ENCODE results near the gene SLC25A52.

DNA sequence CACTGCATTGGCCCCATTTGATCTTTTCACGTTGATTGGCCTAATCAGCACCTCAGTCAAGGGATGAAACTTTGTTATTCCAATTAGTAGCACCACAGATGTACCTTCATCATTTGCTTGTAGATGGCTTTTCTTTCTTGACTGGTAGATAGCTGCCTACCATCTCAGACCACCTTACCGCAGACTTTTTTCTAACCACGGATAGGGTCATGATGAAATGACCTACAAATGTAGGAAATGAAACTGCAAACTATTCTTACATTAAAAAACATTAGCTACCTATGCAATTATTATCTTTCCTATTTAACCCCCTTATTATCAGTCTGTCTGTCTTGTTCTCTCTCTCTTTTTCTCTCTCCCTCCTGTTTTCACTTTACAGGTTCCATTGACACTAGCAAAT lies 22.4 kb upstream of the SLC25A52 start:
- no peak for TF ChIP-seq ZFX (IDR thresholded peaks at IDR 0.05; ENCODE audit: borderline replicate concordance)
- TF ChIP-seq, protein P1, sequence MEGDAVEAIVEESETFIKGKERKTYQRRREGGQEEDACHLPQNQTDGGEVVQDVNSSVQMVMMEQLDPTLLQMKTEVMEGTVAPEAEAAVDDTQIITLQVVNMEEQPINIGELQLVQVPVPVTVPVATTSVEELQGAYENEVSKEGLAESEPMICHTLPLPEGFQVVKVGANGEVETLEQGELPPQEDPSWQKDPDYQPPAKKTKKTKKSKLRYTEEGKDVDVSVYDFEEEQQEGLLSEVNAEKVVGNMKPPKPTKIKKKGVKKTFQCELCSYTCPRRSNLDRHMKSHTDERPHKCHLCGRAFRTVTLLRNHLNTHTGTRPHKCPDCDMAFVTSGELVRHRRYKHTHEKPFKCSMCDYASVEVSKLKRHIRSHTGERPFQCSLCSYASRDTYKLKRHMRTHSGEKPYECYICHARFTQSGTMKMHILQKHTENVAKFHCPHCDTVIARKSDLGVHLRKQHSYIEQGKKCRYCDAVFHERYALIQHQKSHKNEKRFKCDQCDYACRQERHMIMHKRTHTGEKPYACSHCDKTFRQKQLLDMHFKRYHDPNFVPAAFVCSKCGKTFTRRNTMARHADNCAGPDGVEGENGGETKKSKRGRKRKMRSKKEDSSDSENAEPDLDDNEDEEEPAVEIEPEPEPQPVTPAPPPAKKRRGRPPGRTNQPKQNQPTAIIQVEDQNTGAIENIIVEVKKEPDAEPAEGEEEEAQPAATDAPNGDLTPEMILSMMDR (IDR thresholded peaks at IDR 0.05), result no peak

Data from 22Rv1 (cell line).